Duodenal mucosa (tissue), 2 donors: ENCODE data around the gene AS3MT.
"Not testable (repeated sequence)": the region's sequence is repeated elsewhere in the genome, so short reads cannot be mapped to it uniquely, and the experiment has no call there.

Source experiments
- H3K27ac ChIP-seq: one replicate; pipeline ENCODE4 v1.7.0; 2013; ENCODE audit warnings: low read depth, low read length
- H3K27me3 ChIP-seq, 2 donors: one replicate each; pipeline ENCODE4 v1.7.0; 2013; ENCODE audit warnings: low read length in 2 of 2, control low read depth in 1 of 2; ENCODE audit not compliant: insufficient read depth in 2 of 2, control insufficient read depth in 1 of 2
- H3K36me3 ChIP-seq, 2 donors: one replicate each; pipeline ENCODE4 v1.7.0; 2013; ENCODE audit warnings: low read length in 2 of 2, control low read depth in 1 of 2; ENCODE audit not compliant: insufficient read depth in 2 of 2, control insufficient read depth in 1 of 2
- H3K4me1 ChIP-seq, 2 donors: one replicate each; pipeline ENCODE4 v1.7.0; 2013; ENCODE audit warnings: low read length in 2 of 2, control low read depth in 1 of 2; ENCODE audit not compliant: insufficient read depth in 2 of 2, control insufficient read depth in 1 of 2
- H3K4me3 ChIP-seq, 2 donors: one replicate each; pipeline ENCODE4 v1.7.0; 2013; ENCODE audit warnings: low read length in 2 of 2, low read depth in 1 of 2
- H3K9ac ChIP-seq, 2 donors: one replicate each; pipeline ENCODE4 v1.7.0; 2013; ENCODE audit warnings: low read length in 2 of 2, low read depth in 1 of 2
- H3K9me3 ChIP-seq, 2 donors: one replicate each; pipeline ENCODE4 v1.7.0; 2013; ENCODE audit warnings: low read length in 2 of 2, control low read depth in 1 of 2; ENCODE audit not compliant: control insufficient read depth in 1 of 2

AS3MT gene

GRCh38 chr10:102834143-102834542, 35.1 kb upstream of the AS3MT start:
- Histone ChIP-seq H3K4me1 (peaks cover 0 to 5% of the 10 kb centered on the region in 2 donors), H3K27ac (no peak overlapping the region), H3K4me3 (no peak overlapping the region), H3K9me3 (peaks cover 6 to 11% of the 10 kb centered on the region in 2 donors), H3K36me3 (no peaks in the 10 kb centered on the region), H3K9ac (no peak overlapping the region), H3K27me3 (no peaks in the 10 kb centered on the region)

- Histone ChIP-seq H3K9ac (no peak overlapping the region), H3K27ac (no peak overlapping the region), H3K4me3 (no peak overlapping the region), H3K9me3 (peaks cover 6 to 11% of the 10 kb centered on the region in 2 donors), H3K4me1 (peaks cover 0 to 5% of the 10 kb centered on the region in 2 donors), H3K27me3 (no peaks in the 10 kb centered on the region), H3K36me3 (no peaks in the 10 kb centered on the region)
Observed at GRCh38 chr10:102835007-102835482, 34.2 kb upstream of the AS3MT start.

GRCh38 chr10:102837230-102837721, 32.0 kb upstream of the AS3MT start, which contains the start of gene CYP17A1:
TSS of gene CYP17A1 (minus strand) at chr10:102837413. CDS start at chr10:102837361, 52 bp downstream.
- Histone ChIP-seq H3K27me3 (no peaks in the 10 kb centered on the region), H3K4me3 (no peak within 1 kb of the TSS), H3K9ac (no peak within 1 kb of the TSS), H3K9me3 (peaks cover 6 to 11% of the 10 kb centered on the region in 2 donors), H3K4me1 (peaks cover 0 to 5% of the 10 kb centered on the region in 2 donors), H3K27ac (no peak within 1 kb of the TSS), H3K36me3 (no peaks in the 10 kb centered on the region)

- H3K27ac ChIP-seq, H3K9ac ChIP-seq, H3K4me1 ChIP-seq, H3K36me3 ChIP-seq, H3K27me3 ChIP-seq, H3K4me3 ChIP-seq: not testable (repeated sequence)
- peaks cover 6 to 11% of the 10 kb centered on the region in 2 donors for H3K9me3 ChIP-seq
Observed at GRCh38 chr10:102838276-102838927, 30.9 kb upstream of the AS3MT start.

- Histone ChIP-seq H3K27ac (no peak overlapping the region), H3K9ac (no peak overlapping the region), H3K36me3 (no peaks in the 10 kb centered on the region), H3K4me3 (no peak overlapping the region), H3K9me3 (peaks cover 6 to 11% of the 10 kb centered on the region in 2 donors), H3K4me1 (no peaks in the 10 kb centered on the region), H3K27me3 (no peaks in the 10 kb centered on the region)
Observed at GRCh38 chr10:102841827-102842345, 27.4 kb upstream of the AS3MT start.

- not testable (repeated sequence) for H3K9ac ChIP-seq, H3K9me3 ChIP-seq, H3K36me3 ChIP-seq, H3K4me1 ChIP-seq, H3K27me3 ChIP-seq, H3K4me3 ChIP-seq, H3K27ac ChIP-seq
Observed at GRCh38 chr10:102843139-102843538, 26.1 kb upstream of the AS3MT start.

- H3K9ac ChIP-seq, H3K27ac ChIP-seq, H3K27me3 ChIP-seq, H3K36me3 ChIP-seq, H3K4me1 ChIP-seq, H3K9me3 ChIP-seq, H3K4me3 ChIP-seq: not testable (repeated sequence)
Observed at GRCh38 chr10:102844190-102844776, 25.0 kb upstream of the AS3MT start.

GRCh38 chr10:102845352-102845902, 23.8 kb upstream of the AS3MT start:
- Histone ChIP-seq H3K4me1 (no peaks in the 10 kb centered on the region), H3K9me3 (no peaks in the 10 kb centered on the region), H3K4me3 (no peak overlapping the region), H3K9ac (no peak overlapping the region), H3K27me3 (no peaks in the 10 kb centered on the region), H3K36me3 (no peaks in the 10 kb centered on the region), H3K27ac (no peak overlapping the region)

- Histone ChIP-seq H3K9me3 (no peaks in the 10 kb centered on the region), H3K27ac (no peak overlapping the region), H3K27me3 (no peaks in the 10 kb centered on the region), H3K4me1 (peaks cover 0 to 4% of the 10 kb centered on the region in 2 donors), H3K4me3 (no peak overlapping the region), H3K36me3 (no peaks in the 10 kb centered on the region), H3K9ac (no peak overlapping the region)
Observed at GRCh38 chr10:102850025-102850518, 19.2 kb upstream of the AS3MT start.

GRCh38 chr10:102853237-102853636, 16.0 kb upstream of the AS3MT start:
- H3K9ac ChIP-seq, H3K9me3 ChIP-seq, H3K4me1 ChIP-seq, H3K4me3 ChIP-seq, H3K36me3 ChIP-seq, H3K27ac ChIP-seq, H3K27me3 ChIP-seq: not testable (repeated sequence)
